GM23248 (cell line): ENCODE measurements around the gene SLC16A11.

Experiments
- EZH2 ChIP-seq: fragments of 200-600 bp; sonication (generic); IDR thresholded peaks from 2 replicates; pipeline ENCODE4 v1.6.1; 2018; ENCODE audit warnings: antibody characterized with exemption, mild to moderate bottlenecking; ENCODE audit not compliant: insufficient read depth, poor library complexity, severe bottlenecking
- EZH2phosphoT487 ChIP-seq: fragments of 200-600 bp; sonication (generic); IDR thresholded peaks from 2 replicates; pipeline ENCODE4 v1.6.1; 2018; ENCODE audit warnings: antibody characterized with exemption, moderate library complexity, mild to moderate bottlenecking, low read depth; ENCODE audit not compliant: insufficient read depth

DNA sequence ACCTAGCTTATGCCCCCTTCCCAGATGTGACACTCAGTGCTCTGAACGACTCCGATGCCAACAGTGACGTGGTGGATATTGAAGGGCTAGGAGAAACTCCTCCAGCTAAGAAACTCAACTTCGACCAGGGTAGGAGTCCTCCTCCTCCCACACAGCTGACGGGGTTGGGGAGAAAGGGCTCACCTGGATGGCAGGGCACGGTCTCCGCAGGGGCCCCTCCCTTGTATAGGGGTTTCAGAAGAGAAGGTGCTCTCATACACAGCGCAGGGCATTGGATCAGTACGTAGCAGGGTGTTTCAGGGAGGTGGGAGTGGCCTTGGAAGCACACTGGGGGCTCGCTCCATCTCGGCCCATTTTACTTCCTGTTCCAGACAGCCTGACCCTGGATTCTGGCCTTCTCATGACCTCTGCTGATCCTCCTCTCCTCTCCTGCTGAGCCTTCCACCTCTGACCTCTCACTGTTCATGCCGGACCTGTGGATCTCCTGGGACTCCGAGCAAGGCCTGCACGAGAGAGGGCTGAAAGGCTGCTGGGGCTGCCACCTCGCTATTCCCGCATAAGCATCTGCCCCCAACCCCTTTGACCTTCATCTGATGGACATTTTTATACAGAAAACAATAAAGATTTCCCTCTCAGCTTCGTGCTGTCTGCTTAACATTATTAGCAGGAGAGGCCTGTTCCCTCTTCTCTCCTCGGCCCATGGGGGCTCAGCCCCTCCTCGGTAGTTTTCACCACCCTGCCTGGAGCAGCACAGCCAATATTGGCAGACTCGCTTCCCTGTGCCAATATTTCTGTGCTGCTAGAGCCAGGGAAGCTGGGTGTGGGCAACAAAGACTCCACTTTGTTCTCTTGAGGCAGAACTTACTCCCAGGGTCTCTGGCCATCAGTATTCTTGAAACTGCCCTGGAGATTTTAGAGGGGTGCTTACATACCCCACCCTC is 26.7 kb downstream of the SLC16A11 start:
- TF ChIP-seq EZH2phosphoT487 (no peak), EZH2 (no peak)
